Omental fat pad (tissue), 4 donors: ENCODE results near the gene NUDT8. TPM values are rescaled to one million over a fixed set of nuclear protein-coding genes. Genes with fewer than 3 reads are reported as not detected.

Source experiments
- ATAC-seq: fragments of 150-250 bp; one replicate; pipeline ENCODE4 v1.9.1; 2016; ENCODE audit warnings: mild to moderate bottlenecking, moderate library complexity; ENCODE audit not compliant: low FRiP score
- DNase-seq: peaks from one replicate; pipeline ENCODE4 v3.0.0-alpha.2; 2019; ENCODE audit warnings: low spot score
- small RNA-seq: library from RNA; depleted of rRNA; stranded (forward); fragments of <200 nt; gene quantifications from one replicate; pipeline ENCODE3, GENCODE V24; 2016
- total RNA-seq, 4 donors: library from RNA; depleted of rRNA; stranded (reverse); fragments of >200 nt; gene quantifications; one replicate each; pipeline ENCODE4 v1.1.0, GENCODE V29; 2016
- TF ChIP-seq, protein P1 (sequence below), 3 donors: fragments of 450-650 bp; IDR thresholded peaks; one replicate each; pipeline ENCODE4 v1.5.1; 2016 to 2017; ENCODE audit warnings: antibody characterized with exemption in 3 of 3, mild to moderate bottlenecking in 3 of 3, moderate library complexity in 2 of 3

The NUDT8 gene
- total RNA-seq, 4 donors from 2014 or later = 5.5 to 15.4 (median 9.7) TPM

- TF ChIP-seq, protein P1, sequence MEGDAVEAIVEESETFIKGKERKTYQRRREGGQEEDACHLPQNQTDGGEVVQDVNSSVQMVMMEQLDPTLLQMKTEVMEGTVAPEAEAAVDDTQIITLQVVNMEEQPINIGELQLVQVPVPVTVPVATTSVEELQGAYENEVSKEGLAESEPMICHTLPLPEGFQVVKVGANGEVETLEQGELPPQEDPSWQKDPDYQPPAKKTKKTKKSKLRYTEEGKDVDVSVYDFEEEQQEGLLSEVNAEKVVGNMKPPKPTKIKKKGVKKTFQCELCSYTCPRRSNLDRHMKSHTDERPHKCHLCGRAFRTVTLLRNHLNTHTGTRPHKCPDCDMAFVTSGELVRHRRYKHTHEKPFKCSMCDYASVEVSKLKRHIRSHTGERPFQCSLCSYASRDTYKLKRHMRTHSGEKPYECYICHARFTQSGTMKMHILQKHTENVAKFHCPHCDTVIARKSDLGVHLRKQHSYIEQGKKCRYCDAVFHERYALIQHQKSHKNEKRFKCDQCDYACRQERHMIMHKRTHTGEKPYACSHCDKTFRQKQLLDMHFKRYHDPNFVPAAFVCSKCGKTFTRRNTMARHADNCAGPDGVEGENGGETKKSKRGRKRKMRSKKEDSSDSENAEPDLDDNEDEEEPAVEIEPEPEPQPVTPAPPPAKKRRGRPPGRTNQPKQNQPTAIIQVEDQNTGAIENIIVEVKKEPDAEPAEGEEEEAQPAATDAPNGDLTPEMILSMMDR (IDR thresholded peaks at IDR 0.05) = no peak
- DNase-seq = no peak
- peak; percentile 58 for ATAC-seq
These were observed 45.4 kb downstream of the NUDT8 start for GRCh38 chr11:67584205-67584880.

- DNase-seq (peak; percentile 76), ATAC-seq (peak; percentile 98)
- TF ChIP-seq, protein P1 (IDR thresholded peaks at IDR 0.05) = peak in 2 of 3 donors; percentile 28 to 77
These were observed 46.2 kb downstream of the NUDT8 start, which contains the start of gene GSTP1 for GRCh38 chr11:67583247-67584204. TSS of gene GSTP1 (plus strand) at chr11:67583812. CDS start at chr11:67583844, 32 bp downstream.

DNA sequence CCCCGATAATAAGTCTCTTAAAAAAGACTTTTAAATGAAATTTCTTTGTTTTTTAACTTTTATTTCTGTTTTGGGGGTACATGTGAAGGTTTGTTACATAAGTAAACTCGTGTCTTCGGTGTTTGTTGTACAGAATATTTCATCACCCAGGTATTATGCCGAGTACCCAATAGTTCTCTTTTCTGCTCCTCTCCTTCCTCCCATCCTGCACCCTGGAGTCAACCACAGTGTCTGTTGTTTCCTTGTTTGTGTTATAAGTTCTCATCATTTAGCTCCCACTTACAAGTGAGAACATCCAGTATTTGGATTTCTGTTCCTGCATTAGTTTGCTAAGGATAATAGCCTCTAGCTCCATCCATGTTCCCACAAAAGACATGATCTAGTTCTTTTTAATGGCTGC is 47.7 kb downstream of the NUDT8 start:
- DNase-seq (no peak), ATAC-seq (no peak)
- TF ChIP-seq, protein P1 (IDR thresholded peaks at IDR 0.05) = no peak

DNA sequence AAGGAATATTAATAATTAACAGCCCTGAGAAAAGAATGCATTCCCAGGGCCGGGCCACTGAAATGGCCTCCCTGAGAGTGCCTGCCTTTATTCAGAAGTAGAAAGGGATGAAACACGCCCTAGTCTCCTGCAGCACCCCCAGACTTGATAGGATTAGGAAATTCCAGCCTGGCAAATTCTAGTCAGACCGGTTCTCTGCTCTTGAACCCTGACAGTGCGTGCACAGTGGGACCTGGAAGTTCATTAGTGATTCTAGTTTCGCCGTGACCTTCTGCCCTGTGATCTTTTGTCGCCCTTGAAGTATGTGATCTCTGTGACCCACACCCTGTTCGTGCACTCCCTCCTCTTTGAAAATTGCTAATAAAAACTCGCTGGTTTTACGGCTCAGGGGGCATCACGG is 48.3 kb downstream of the NUDT8 start:
- ATAC-seq (no peak), DNase-seq (no peak)
- TF ChIP-seq, protein P1 (IDR thresholded peaks at IDR 0.05) = no peak

- DNase-seq = no peak
- TF ChIP-seq, protein P1 (IDR thresholded peaks at IDR 0.05) = no peak
- no peak for ATAC-seq
These were observed 51.8 kb downstream of the NUDT8 start for GRCh38 chr11:67577951-67578350.

Small RNA genes lying within 50 kb of the gene (small RNA-seq; reads per million reads assigned to genes)
- not detected for gene AP003385.3

Other genes with a start within 250 kb of the NUDT8 start
- gene RAD9A, start 238.0 kb downstream of the NUDT8 start, total RNA-seq = 10 to 100 TPM in 2 of 4 donors, 1 to 10 TPM in 2; 5.5 to 18.0 (median 10.4) TPM
- 100 to 1,000 TPM in 2 of 4 donors, 10 to 100 TPM in 2; 91.9 to 110 (median 97.6) TPM for gene PPP1CA, start 228.1 kb downstream of the NUDT8 start, total RNA-seq
- 1 to 10 TPM; 1.6 to 7.1 (median 3.4) TPM for gene TBC1D10C, start 225.9 kb downstream of the NUDT8 start, total RNA-seq
- 10 to 100 TPM in 1 of 4 donors, 1 to 10 TPM in 2, under 1 TPM in 1; 0.47 to 42.6 (median 7.5) TPM for gene CARNS1, start 214.3 kb downstream of the NUDT8 start, total RNA-seq
- gene RPS6KB2, start 201.4 kb downstream of the NUDT8 start, total RNA-seq = 10 to 100 TPM; 27.4 to 45.0 (median 30.7) TPM
- gene PTPRCAP, start 192.3 kb downstream of the NUDT8 start, total RNA-seq = 1 to 10 TPM; 5.5 to 6.7 (median 6.3) TPM
- 10 to 100 TPM; 55.9 to 70.9 (median 63.9) TPM for gene CORO1B, start 186.5 kb downstream of the NUDT8 start, total RNA-seq
- gene GPR152, start 177.2 kb downstream of the NUDT8 start, total RNA-seq = not detected
- 1 to 10 TPM in 3 of 4 donors, under 1 TPM in 1; 0.65 to 4.6 (median 3.0) TPM for gene CABP4, start 174.6 kb downstream of the NUDT8 start, total RNA-seq
- 10 to 100 TPM; 33.6 to 56.6 (median 44.0) TPM for gene TMEM134, start 160.7 kb downstream of the NUDT8 start, total RNA-seq
- 10 to 100 TPM; 51.2 to 67.5 (median 62.1) TPM for gene AIP, start 146.9 kb downstream of the NUDT8 start, total RNA-seq
- gene PITPNM1, start 124.6 kb downstream of the NUDT8 start, total RNA-seq = 10 to 100 TPM; 15.0 to 58.2 (median 26.6) TPM
- gene CDK2AP2, start 121.8 kb downstream of the NUDT8 start, total RNA-seq = 10 to 100 TPM; 23.5 to 50.5 (median 34.7) TPM
- gene CABP2, start 106.5 kb downstream of the NUDT8 start, total RNA-seq = not detected
- 100 to 1,000 TPM; 435 to 948 (median 670) TPM for gene GSTP1, start 46.1 kb downstream of the NUDT8 start, total RNA-seq
- 100 to 1,000 TPM; 143 to 233 (median 165) TPM for gene NDUFV1, start 23.0 kb downstream of the NUDT8 start, total RNA-seq
- not detected for gene TBX10, start 9.8 kb upstream of the NUDT8 start, total RNA-seq
- not detected for gene ACY3, start 20.8 kb upstream of the NUDT8 start, total RNA-seq
- not detected for gene ALDH3B2, start 44.7 kb upstream of the NUDT8 start, total RNA-seq